GM21825 (cell line): ENCODE results near the gene QSOX1.

ENCODE experiments used
- ATAC-seq: cut with Tn5 transposase; IDR thresholded peaks from one replicate; pipeline ENCODE4 v1.9.1; 2021; ENCODE audit warnings: mild to moderate bottlenecking, moderate library complexity; ENCODE audit not compliant: unreplicated experiment

Gene QSOX1

GRCh38 chr1:180211156-180211859, 56.6 kb downstream of the QSOX1 start:
- no peak for ATAC-seq

- no peak for ATAC-seq
Measured at GRCh38 chr1:180211860-180212229, 57.2 kb downstream of the QSOX1 start.

- ATAC-seq: no peak
Measured at GRCh38 chr1:180213401-180214170, 58.9 kb downstream of the QSOX1 start.

- no peak for ATAC-seq
Measured at GRCh38 chr1:180215856-180216625, 61.4 kb downstream of the QSOX1 start.

GRCh38 chr1:180217006-180217405, 62.3 kb downstream of the QSOX1 start:
- no peak for ATAC-seq

- no peak for ATAC-seq
Measured at GRCh38 chr1:180218806-180219765, 64.4 kb downstream of the QSOX1 start.

GRCh38 chr1:180219776-180220175, 65.1 kb downstream of the QSOX1 start:
- no peak for ATAC-seq

- no peak for ATAC-seq
Measured at GRCh38 chr1:180221462-180221861, 66.8 kb downstream of the QSOX1 start.

GRCh38 chr1:180224902-180225301, 70.2 kb downstream of the QSOX1 start:
- no peak for ATAC-seq

GRCh38 chr1:180225403-180225802, 70.7 kb downstream of the QSOX1 start:
- ATAC-seq: no peak

- no peak for ATAC-seq
Measured at GRCh38 chr1:180227861-180228647, 73.4 kb downstream of the QSOX1 start.

GRCh38 chr1:180228648-180229482, 74.2 kb downstream of the QSOX1 start:
- no peak for ATAC-seq

GRCh38 chr1:180229483-180230415, 75.1 kb downstream of the QSOX1 start, which contains the start of gene LHX4:
Gene LHX4, plus strand, starts transcription at chr1:180230264. Its CDS starts 266 bp downstream, at chr1:180230530.
- no peak for ATAC-seq

GRCh38 chr1:180230416-180230790, 75.7 kb downstream of the QSOX1 start:
- ATAC-seq: no peak

GRCh38 chr1:180230791-180231505, 76.3 kb downstream of the QSOX1 start:
- no peak for ATAC-seq

- no peak for ATAC-seq
Measured at GRCh38 chr1:180231506-180231921, 76.8 kb downstream of the QSOX1 start.

GRCh38 chr1:180231936-180232335, 77.3 kb downstream of the QSOX1 start:
- ATAC-seq: no peak
